Loucy (cell line): ENCODE results near the gene EXD3.

Experiments
- H2AFZ ChIP-seq: fragments of 200-600 bp; sonication (generic); 2 replicates; pipeline ENCODE4 v1.6.0; 2016; ENCODE audit warnings: antibody characterized with exemption, mild to moderate bottlenecking, low read length, moderate library complexity
- H3F3A ChIP-seq: fragments of 200-600 bp; 2 replicates; pipeline ENCODE4 v1.6.0; 2016; ENCODE audit warnings: antibody characterized with exemption, low read depth, mild to moderate bottlenecking
- H3K27me3 ChIP-seq: fragments of 200-600 bp; sonication (generic); 2 replicates; pipeline ENCODE4 v1.6.1; 2014; ENCODE audit warnings: low read length, mild to moderate bottlenecking; ENCODE audit not compliant: insufficient read depth, poor library complexity, severe bottlenecking
- H3K36me3 ChIP-seq: fragments of 200-600 bp; sonication (generic); 2 replicates; pipeline ENCODE4 v1.6.1; 2016; ENCODE audit warnings: low read length; ENCODE audit not compliant: insufficient read depth
- H3K4me1 ChIP-seq: fragments of 200-600 bp; sonication (generic); 2 replicates; pipeline ENCODE4 v1.5.1; 2014; ENCODE audit warnings: low read length, mild to moderate bottlenecking; ENCODE audit not compliant: insufficient read depth, poor library complexity, severe bottlenecking
- H3K4me2 ChIP-seq: fragments of 200-600 bp; sonication (generic); 2 replicates; pipeline ENCODE4 v1.6.0; 2014; ENCODE audit warnings: antibody characterized with exemption, low read length, low read depth, mild to moderate bottlenecking; ENCODE audit not compliant: poor library complexity, severe bottlenecking
- H3K4me3 ChIP-seq: fragments of 200-600 bp; sonication (generic); 2 replicates; pipeline ENCODE4 v1.5.1; 2014; ENCODE audit warnings: low read length, mild to moderate bottlenecking, mixed read lengths; ENCODE audit not compliant: poor library complexity, severe bottlenecking
- H3K79me2 ChIP-seq: fragments of 200-600 bp; sonication (generic); 2 replicates; pipeline ENCODE4 v1.6.1; 2014; ENCODE audit warnings: low read length; ENCODE audit not compliant: insufficient read depth
- H3K9ac ChIP-seq: fragments of 200-600 bp; sonication (generic); 2 replicates; pipeline ENCODE4 v1.6.0; 2014; ENCODE audit warnings: mild to moderate bottlenecking, low read depth, low read length, moderate library complexity; ENCODE audit not compliant: poor library complexity, severe bottlenecking
- H3K9me2 ChIP-seq: fragments of 200-600 bp; sonication (generic); replicated peaks from 2 replicates; pipeline ENCODE4 v1.6.1; 2016; ENCODE audit warnings: low read depth, low read length, mixed read lengths
- H3K9me3 ChIP-seq: fragments of 200-600 bp; sonication (generic); 2 replicates; pipeline ENCODE4 v1.6.1; 2014; ENCODE audit warnings: mild to moderate bottlenecking, antibody characterized with exemption, low read length, low read depth; ENCODE audit not compliant: insufficient read depth
- H4K20me1 ChIP-seq: fragments of 200-600 bp; sonication (generic); 2 replicates; pipeline ENCODE4 v1.6.0; 2014; ENCODE audit warnings: antibody characterized with exemption, low read length, mild to moderate bottlenecking; ENCODE audit not compliant: insufficient read depth, poor library complexity, severe bottlenecking
- EZH2phosphoT487 ChIP-seq: fragments of 200-600 bp; IDR thresholded peaks from 2 replicates; pipeline ENCODE4 v1.6.1; 2018; ENCODE audit warnings: antibody characterized with exemption, mild to moderate bottlenecking, moderate library complexity, borderline replicate concordance
- TF ChIP-seq, protein P1 (sequence below): fragments of 200-600 bp; sonication (generic); conservative IDR thresholded peaks from 2 replicates; pipeline ENCODE4 v1.5.1; 2014; ENCODE audit warnings: mild to moderate bottlenecking, antibody characterized with exemption, low read length

Gene EXD3

DNA sequence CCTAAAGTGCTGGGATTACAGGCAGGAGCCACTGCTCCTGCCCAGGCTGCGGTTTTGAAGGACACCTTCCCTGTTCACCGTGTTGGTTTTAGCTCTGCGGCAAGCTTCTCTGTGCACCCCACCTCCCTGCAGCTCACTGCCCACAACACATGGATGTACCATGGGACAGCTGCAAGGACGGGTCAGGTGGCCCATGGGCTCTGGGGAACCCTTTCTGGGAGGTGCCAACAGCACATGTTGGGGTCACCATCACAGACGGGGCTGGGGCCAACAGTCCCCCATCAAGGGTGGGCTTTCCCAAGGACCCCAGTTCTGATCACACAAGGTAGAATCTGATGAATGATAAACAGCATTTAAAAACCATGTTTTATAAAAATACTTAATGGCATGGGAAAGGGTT is 7.5 kb downstream of the EXD3 start:
- H3K4me1 ChIP-seq, result no peaks in the 10 kb centered on the region
- no peak overlapping the region for H3K4me2 ChIP-seq
- H3K4me3 ChIP-seq, result no peak overlapping the region

DNA sequence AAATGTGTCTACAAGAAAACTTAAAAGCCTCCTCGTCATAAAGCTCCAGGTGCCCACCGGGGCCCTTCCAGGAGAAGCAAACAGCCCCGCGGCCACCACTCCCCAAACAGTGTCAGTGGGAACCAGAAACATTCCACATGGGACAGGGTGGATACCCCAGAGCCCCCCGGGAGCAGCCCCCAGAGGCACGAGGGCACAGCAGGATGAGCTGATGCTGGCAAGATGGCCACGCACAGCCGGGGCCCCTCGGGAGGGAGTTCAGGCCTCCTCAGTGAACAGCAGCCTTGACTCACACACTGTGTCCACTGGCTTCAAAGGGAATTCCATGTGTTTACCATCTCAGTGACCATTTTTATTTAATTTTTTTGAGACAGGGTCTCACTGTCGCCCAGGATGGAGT is 10.5 kb downstream of the EXD3 start:
- H3F3A ChIP-seq, result no peaks in the 10 kb centered on the region
- H3K9me3 ChIP-seq, result no peaks in the 10 kb centered on the region
- H3K9ac ChIP-seq, result no peak overlapping the region
- H2AFZ ChIP-seq, result no peak overlapping the region
- H3K4me2 ChIP-seq, result no peak overlapping the region
- H4K20me1 ChIP-seq, result no peaks in the 10 kb centered on the region
- H3K79me2 ChIP-seq, result no peaks in the 10 kb centered on the region
- H3K4me3 ChIP-seq, result no peak overlapping the region
- no peak for TF ChIP-seq EZH2phosphoT487
- TF ChIP-seq, protein P1, sequence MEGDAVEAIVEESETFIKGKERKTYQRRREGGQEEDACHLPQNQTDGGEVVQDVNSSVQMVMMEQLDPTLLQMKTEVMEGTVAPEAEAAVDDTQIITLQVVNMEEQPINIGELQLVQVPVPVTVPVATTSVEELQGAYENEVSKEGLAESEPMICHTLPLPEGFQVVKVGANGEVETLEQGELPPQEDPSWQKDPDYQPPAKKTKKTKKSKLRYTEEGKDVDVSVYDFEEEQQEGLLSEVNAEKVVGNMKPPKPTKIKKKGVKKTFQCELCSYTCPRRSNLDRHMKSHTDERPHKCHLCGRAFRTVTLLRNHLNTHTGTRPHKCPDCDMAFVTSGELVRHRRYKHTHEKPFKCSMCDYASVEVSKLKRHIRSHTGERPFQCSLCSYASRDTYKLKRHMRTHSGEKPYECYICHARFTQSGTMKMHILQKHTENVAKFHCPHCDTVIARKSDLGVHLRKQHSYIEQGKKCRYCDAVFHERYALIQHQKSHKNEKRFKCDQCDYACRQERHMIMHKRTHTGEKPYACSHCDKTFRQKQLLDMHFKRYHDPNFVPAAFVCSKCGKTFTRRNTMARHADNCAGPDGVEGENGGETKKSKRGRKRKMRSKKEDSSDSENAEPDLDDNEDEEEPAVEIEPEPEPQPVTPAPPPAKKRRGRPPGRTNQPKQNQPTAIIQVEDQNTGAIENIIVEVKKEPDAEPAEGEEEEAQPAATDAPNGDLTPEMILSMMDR, result no peak
- no peaks in the 10 kb centered on the region for H3K4me1 ChIP-seq
- H3K36me3 ChIP-seq, result no peaks in the 10 kb centered on the region
- H3K27me3 ChIP-seq, result no peaks in the 10 kb centered on the region
- no peaks in the 10 kb centered on the region for H3K9me2 ChIP-seq

More for the DNA sequence above, 7.5 kb downstream of the EXD3 start:
- Histone ChIP-seq H3K9me3 (no peaks in the 10 kb centered on the region), H4K20me1 (no peaks in the 10 kb centered on the region), H3K27me3 (no peaks in the 10 kb centered on the region), H3K79me2 (no peaks in the 10 kb centered on the region), H3F3A (no peaks in the 10 kb centered on the region), H3K36me3 (no peaks in the 10 kb centered on the region), H3K9me2 (no peaks in the 10 kb centered on the region), H3K9ac (no peak overlapping the region), H2AFZ (no peak overlapping the region)
- TF ChIP-seq, protein P1, result no peak
- TF ChIP-seq EZH2phosphoT487, result no peak

DNA sequence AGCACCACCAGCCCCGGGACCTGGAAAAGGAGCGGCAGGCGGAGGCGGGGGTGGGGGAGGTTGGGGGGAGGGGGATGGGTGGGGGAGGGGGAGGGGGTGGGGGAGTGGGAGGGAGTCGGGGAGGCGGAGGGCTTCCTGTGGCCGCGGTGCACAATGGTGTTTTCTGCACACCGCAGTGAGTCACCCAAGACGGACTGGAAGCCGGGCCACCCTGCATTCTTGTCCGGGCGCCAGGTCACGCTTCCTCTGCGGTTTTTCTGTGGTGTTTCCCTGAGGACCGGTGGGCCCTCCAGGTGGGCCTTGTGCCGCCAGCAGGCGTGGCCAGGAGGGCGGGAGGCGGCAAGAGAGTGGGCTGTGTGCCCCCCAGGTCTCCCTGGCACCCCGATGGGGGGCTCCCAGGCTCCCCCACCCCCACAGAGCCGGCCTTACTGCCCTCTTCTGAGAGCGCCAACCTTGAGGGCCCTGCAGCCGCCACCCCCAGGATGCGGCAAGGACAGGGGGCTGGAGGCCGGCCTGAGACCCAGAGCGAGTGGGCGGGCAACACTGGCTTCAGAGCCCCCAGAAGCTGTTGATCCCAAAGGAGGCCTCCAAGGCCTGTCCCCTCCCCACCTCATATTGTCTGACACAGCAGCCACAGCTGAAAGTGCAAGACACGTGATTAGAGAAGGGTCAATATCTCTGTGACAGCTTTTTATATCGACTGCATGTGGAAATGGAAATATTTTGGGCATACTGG is 11.1 kb downstream of the EXD3 start:
- H3K36me3 ChIP-seq, result no peaks in the 10 kb centered on the region
- no peaks in the 10 kb centered on the region for H3K9me2 ChIP-seq
- no peak overlapping the region for H2AFZ ChIP-seq
- H3K9me3 ChIP-seq, result no peaks in the 10 kb centered on the region
- no peak overlapping the region for H3K9ac ChIP-seq
- no peaks in the 10 kb centered on the region for H3F3A ChIP-seq
- no peaks in the 10 kb centered on the region for H3K79me2 ChIP-seq
- no peak for TF ChIP-seq EZH2phosphoT487
- TF ChIP-seq, protein P1, result no peak
- no peak overlapping the region for H3K4me3 ChIP-seq
- no peaks in the 10 kb centered on the region for H3K4me1 ChIP-seq
- no peak overlapping the region for H3K4me2 ChIP-seq
- no peaks in the 10 kb centered on the region for H3K27me3 ChIP-seq
- H4K20me1 ChIP-seq, result no peaks in the 10 kb centered on the region
